ENCODE measurements around the gene HPSE2. TPM values are rescaled to one million over a fixed set of nuclear protein-coding genes. Genes with fewer than 3 reads are reported as not detected.

HPSE2 gene
- total RNA-seq, 4 donors from 2014 or later, result 32.3 to 70.0 (median 43.6) TPM

DNA sequence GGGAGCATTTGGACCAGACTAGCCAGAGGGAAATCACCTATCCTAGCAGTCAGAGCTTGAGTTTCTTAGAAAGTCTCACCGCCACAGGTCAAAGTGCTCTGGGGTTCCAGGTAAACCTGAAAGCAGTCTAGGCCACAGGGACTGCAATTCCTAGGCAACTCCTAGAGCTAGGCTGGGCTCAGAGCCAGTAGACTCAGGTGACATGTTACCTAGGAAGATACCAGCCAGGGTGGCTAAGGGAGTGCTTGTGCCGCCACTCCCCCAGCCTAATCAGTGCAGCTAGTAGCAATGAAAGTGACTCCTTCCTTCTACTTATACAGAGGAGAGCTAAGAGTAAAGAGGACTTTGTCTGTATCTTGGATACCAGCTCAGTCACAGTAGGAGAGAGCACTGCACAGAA, 440.2 kb downstream of the HPSE2 start:
- no peak for DNase-seq (ENCODE audit: extremely low spot score)
- Histone ChIP-seq H3K4me3 (no peak overlapping the region), H3K36me3 (no peaks in the 10 kb centered on the region), H3K4me1 (peaks cover 0 to 15% (median 5%) of the 10 kb centered on the region in 4 donors), H3K27me3 (no peaks in the 10 kb centered on the region), H3K27ac (replicated peaks in 1 of 4) (no peak overlapping the region), H3K9me3 (no peaks in the 10 kb centered on the region)
- TF ChIP-seq POLR2A (IDR thresholded peaks at IDR 0.05; ENCODE audit: low read depth), result no peak
- no peak for TF ChIP-seq EP300 (IDR thresholded peaks at IDR 0.05)
- TF ChIP-seq POLR2AphosphoS5 (IDR thresholded peaks at IDR 0.05), result no peak
- no peak for TF ChIP-seq CTCF (IDR thresholded peaks at IDR 0.05)
- intact Hi-C loops (cut with DNase I), result no loop called here
- 100% methylated on average over 1 of the region's 2 CpGs for WGBS

DNA sequence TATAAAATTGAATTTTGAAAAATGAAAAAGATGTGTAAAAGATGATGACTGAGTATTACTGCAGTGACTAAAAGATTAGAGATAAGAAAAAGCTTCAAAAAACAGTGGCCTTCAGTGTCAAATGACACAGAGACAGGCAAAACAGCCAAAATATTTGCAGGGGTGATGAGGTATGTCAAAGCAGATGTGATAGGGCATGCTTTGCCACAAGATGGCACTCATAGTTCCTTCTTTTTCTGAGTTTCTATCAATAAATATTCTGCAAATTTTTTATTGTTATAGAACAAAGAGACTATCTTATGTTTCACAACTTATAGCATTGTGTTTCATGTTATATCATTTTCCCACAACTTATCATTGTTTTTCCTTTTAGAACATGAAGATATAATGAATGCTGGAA, 444.8 kb downstream of the HPSE2 start:
- peaks cover 0 to 15% (median 5%) of the 10 kb centered on the region in 4 donors for H3K4me1 ChIP-seq
- no peaks in the 10 kb centered on the region for H3K36me3 ChIP-seq
- H3K9me3 ChIP-seq, result no peaks in the 10 kb centered on the region
- intact Hi-C loops (cut with DNase I), result loop anchor here (5.0 kb wide), 1 partner anchor 456 kb away; no protein-coding TSS in a partner anchor
- peak; percentile 47 to 59 (median 59) for TF ChIP-seq CTCF (IDR thresholded peaks at IDR 0.05)
- no peak for TF ChIP-seq POLR2AphosphoS5 (IDR thresholded peaks at IDR 0.05)
- TF ChIP-seq EP300 (IDR thresholded peaks at IDR 0.05), result no peak
- no peak for TF ChIP-seq POLR2A (IDR thresholded peaks at IDR 0.05; ENCODE audit: low read depth)
- no peak for DNase-seq (ENCODE audit: extremely low spot score)
- no peak overlapping the region for H3K27ac ChIP-seq (replicated peaks in 1 of 4)
- no peak overlapping the region for H3K4me3 ChIP-seq
- no peaks in the 10 kb centered on the region for H3K27me3 ChIP-seq

- Histone ChIP-seq H3K27ac (replicated peaks in 1 of 4) (no peak overlapping the region), H3K36me3 (no peaks in the 10 kb centered on the region), H3K9me3 (no peaks in the 10 kb centered on the region), H3K4me1 (peaks cover 0 to 7% (median 3%) of the 10 kb centered on the region in 4 donors), H3K27me3 (no peaks in the 10 kb centered on the region), H3K4me3 (no peak overlapping the region)
- WGBS, result 81% methylated on average over 3 of the region's 3 CpGs
- no peak for DNase-seq (ENCODE audit: extremely low spot score)
- TF ChIP-seq POLR2AphosphoS5 (IDR thresholded peaks at IDR 0.05) (no peak), EP300 (IDR thresholded peaks at IDR 0.05) (no peak), POLR2A (IDR thresholded peaks at IDR 0.05; ENCODE audit: low read depth) (no peak), CTCF (IDR thresholded peaks at IDR 0.05) (no peak)
- intact Hi-C loops (cut with DNase I), result no loop called here
These were observed 457.3 kb downstream of the HPSE2 start for GRCh38 chr10:98778277-98778759.

DNA sequence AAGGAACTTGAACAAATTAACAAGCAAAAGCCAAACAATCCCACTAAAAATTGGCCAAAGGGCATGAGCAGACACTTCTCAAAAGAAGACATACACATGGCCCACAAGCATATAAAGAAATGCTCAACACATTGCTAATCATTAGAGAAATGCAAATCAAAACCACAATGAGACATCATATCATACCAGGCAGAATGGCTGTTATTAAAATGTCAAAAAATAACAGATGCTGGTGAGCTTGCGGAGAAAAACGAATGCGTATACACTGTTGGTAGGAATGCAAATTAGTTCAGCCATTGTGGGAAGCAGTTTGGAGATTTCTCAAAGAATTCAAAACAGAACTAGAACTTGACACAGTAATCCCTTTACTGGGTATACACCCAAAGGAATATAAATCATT, 477.2 kb downstream of the HPSE2 start:
- Histone ChIP-seq H3K27ac (replicated peaks in 1 of 4) (no peak overlapping the region), H3K36me3 (no peaks in the 10 kb centered on the region), H3K27me3 (no peaks in the 10 kb centered on the region), H3K4me1 (no peaks in the 10 kb centered on the region), H3K9me3 (peaks cover 0 to 3% (median 0%) of the 10 kb centered on the region in 4 donors), H3K4me3 (no peak overlapping the region)
- DNase-seq (ENCODE audit: extremely low spot score), result no peak
- WGBS, result 58% methylated on average over 3 of the region's 3 CpGs
- TF ChIP-seq CTCF (IDR thresholded peaks at IDR 0.05) (no peak), POLR2A (IDR thresholded peaks at IDR 0.05; ENCODE audit: low read depth) (no peak), EP300 (IDR thresholded peaks at IDR 0.05) (no peak), POLR2AphosphoS5 (IDR thresholded peaks at IDR 0.05) (no peak)
- intact Hi-C loops (cut with DNase I), result no loop called here

DNA sequence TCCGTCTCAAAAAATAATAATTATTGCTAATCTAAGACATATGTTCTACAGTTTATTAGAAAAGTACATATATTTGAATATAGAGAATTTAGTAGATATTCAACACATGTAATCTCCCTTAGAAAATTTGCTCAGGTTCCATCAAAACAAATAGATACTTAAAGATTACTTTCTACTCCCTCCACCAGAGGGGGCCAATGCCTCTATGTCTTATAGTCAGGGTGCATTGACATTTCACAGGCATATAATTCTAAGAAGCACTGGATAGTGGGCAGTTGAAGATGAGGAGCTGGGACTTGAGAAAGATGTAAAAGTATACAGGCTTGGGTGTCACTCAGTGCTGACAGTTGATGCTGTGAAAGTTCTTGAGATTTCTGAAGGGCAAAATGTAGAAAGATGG, 487.4 kb downstream of the HPSE2 start:
- WGBS, result 58% methylated on average over 1 of the region's 1 CpG
- Histone ChIP-seq H3K27me3 (no peaks in the 10 kb centered on the region), H3K27ac (replicated peaks in 1 of 4) (no peak overlapping the region), H3K4me3 (no peak overlapping the region), H3K4me1 (no peaks in the 10 kb centered on the region), H3K36me3 (no peaks in the 10 kb centered on the region), H3K9me3 (peaks cover 0 to 4% (median 0%) of the 10 kb centered on the region in 4 donors)
- no peak for TF ChIP-seq POLR2A (IDR thresholded peaks at IDR 0.05; ENCODE audit: low read depth)
- peak; percentile 41 to 53 (median 49) for TF ChIP-seq CTCF (IDR thresholded peaks at IDR 0.05)
- TF ChIP-seq POLR2AphosphoS5 (IDR thresholded peaks at IDR 0.05), result no peak
- intact Hi-C loops (cut with DNase I), result loop anchor here (5.0 kb wide), 2 partner anchors 281 to 499 kb away; no protein-coding TSS in a partner anchor
- DNase-seq (ENCODE audit: extremely low spot score), result no peak

Measured in esophagus muscularis mucosa (tissue), 4 donors.